HUDEP-2 (cell line): ENCODE data around the gene LDLRAD4.
"Not testable (repeated sequence)": the region's sequence is repeated elsewhere in the genome, so short reads cannot be mapped to it uniquely, and the experiment has no call there.

Experiments used
- DNase-seq, 76 experiments: peaks; one replicate each; lab custom pipeline; 2025; ENCODE audit not compliant: unreplicated experiment in 76 of 76; lab: John Stamatoyannopoulos, UW

Gene LDLRAD4

DNA sequence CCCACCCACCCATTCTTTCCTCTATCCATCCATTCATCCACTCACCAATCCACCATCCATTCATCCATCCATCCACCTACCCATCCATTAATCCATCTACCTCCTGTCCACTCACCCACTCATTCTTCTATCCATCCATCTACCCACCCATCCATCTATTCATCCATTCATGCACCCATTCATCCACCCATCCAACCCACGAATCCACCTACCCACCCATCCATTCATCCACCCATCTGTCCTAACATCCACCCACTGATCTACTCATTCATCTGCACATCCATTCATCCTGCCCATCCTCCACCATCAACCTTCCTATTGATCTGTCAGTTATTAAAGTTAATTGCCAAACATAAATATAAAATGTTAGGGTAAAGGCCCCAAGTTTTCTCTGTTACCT, 25.6 kb downstream of the LDLRAD4 start:
- no peak for DNase-seq

DNA sequence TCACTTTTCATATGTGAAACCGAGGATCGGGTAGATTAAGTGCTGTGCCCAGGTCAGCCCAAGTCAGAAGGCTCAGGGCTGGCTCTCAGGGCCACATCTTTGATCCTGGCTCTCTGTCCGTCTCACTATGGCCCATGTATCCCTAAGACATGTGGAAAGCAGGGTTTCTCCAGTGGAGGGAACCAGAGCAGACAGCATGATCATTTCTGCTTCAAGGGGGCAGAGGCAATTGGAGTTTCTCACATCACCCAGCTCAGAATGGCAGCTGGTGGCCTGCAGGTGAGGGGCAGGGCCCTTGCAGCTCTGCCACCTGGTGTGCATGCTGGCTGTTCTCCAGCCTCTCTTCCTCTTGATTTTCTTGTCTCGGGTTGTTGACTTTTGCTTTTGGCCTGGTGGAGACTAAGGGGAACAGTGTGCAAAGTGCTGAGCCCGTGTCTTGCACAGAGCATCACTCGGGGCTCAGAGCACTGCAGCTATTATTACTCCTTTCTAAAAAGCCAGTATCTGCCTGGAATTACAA, 27.0 kb downstream of the LDLRAD4 start:
- no peak for DNase-seq

DNA sequence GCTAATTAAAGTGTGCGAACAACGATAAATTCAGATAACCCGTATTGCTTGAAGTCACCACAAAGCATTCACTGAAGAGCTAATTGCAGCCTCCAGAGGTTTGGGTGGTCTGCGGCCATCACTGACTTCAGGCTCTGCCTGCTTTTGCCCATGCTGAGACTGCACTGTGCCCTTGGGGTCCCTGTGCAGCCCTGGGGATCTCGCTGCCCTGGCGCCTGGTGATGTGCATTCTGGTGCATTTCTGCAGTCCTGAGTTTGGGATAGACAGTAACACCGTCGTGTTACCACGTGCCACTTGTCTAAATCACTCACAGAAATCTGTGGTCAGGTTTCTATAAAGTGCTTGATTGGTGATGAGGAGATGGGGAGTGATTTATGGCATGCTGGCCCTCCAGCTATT, 27.6 kb downstream of the LDLRAD4 start:
- no peak for DNase-seq

DNA sequence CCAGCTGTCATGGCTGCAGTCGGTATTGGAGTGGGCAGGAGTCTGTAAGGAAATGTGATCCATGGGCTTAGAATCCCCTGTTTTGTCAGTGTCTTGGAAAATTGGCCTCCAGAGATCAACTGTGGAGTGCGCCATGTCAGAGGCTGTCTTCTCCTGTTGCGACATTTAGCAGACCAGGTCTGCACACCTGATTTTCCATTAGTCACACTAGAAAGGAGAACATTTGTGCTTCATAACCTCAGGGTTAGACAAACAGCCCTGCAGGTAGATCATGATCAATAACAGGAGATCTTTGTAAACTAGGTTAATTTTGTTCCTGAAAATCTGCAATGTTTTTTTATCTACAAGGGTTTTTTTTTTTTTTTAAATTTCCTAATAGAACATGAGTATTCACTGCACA, 28.0 kb downstream of the LDLRAD4 start:
- no peak for DNase-seq

DNA sequence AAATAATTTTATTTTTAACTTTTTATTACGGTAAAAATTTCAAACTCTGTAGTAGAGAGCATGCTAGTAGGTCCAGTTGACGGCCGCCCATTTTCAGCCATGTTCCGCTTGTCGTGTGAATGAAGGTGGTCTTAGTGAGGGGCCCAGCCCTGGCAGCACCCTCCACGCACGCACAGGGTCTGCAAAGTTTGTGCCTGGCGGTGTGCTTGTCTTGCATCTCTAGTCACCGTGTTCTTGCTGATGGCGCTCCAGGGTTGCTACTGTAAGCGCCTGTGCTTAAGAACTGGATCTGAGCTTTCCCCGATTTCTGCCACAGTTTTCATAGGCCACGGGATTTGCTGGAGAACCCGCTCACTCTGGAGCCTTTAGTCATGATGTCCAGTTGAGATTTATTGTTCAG, 28.9 kb downstream of the LDLRAD4 start:
- no peak for DNase-seq

DNA sequence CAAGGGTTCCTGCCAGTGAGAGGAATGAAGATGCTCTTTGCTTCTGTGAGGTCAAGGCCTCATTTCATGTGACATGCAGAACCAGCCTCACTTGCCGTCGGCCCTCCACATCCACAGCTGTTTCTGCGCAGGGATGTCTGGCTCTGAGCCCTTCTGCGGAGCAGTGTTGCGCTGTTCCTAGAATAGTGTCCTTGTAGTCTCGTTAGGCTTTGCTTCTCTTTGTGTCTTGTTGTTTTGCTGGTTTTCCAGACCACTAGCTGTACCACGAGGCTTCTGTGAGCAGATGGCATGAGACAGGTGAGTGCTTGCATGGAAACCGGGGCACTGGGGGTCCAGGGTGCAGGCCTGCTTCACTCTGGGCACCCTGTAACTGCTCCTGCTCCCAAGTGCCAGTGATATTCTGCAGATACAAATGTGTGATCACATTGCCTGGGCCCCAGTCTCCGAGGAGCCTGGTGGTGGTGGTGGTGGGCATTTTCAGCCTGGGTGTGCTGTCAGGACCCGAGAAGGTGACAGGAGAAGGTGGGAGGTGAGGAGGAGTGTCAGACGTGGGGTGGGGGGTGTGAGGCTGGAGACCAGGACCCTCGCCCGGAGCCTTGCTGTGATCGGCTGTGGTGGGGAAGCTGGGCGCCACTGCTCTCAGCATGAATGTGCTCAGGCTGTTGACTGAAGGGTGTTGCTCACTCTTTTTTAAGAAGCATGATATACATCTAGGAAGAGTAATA, 34.3 kb downstream of the LDLRAD4 start:
- DNase-seq: no peak

DNA sequence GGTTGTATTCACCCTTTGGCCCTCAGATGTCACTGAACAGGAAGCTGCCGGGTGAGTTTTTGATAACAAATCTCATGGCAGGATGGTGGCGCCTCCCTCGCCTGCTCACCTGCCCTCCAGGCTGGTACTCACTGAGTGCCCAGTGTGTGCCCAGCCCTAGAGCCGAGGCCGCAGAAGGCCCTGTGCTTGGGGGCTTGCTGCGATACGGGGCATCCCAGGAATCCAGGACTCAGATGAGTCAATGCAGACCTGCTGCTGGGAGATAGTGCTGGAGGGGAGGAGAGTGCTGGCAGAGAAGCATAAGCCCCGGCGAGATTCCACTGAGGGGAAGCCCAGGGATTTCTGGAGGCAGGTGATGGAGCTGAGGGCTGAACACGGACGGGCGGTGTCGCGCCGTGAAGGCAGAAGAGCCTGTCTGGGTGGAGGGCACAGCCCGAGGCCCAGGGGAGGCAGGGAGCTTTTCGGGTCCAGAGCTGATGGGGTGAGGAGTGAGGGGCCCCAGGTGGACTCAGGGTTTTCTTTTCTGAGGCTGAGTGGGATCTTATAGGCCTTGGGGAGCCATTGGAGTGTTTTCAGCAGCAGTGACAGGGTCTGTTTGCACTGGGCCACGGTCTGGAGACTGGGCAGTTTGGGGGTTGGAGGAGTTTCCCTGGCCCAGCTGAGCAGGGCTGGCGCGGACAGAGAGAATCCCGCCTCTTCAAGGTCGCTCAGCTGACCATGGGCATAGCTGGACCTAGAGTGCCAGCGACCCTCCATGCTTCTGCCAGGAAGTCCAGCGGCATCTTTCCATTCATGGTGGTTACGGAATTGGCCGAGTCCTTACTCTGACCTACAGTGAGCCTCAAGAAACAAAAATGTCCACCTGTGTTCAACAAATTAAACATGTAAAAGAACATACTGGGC, 35.5 kb downstream of the LDLRAD4 start:
- DNase-seq: no peak

DNA sequence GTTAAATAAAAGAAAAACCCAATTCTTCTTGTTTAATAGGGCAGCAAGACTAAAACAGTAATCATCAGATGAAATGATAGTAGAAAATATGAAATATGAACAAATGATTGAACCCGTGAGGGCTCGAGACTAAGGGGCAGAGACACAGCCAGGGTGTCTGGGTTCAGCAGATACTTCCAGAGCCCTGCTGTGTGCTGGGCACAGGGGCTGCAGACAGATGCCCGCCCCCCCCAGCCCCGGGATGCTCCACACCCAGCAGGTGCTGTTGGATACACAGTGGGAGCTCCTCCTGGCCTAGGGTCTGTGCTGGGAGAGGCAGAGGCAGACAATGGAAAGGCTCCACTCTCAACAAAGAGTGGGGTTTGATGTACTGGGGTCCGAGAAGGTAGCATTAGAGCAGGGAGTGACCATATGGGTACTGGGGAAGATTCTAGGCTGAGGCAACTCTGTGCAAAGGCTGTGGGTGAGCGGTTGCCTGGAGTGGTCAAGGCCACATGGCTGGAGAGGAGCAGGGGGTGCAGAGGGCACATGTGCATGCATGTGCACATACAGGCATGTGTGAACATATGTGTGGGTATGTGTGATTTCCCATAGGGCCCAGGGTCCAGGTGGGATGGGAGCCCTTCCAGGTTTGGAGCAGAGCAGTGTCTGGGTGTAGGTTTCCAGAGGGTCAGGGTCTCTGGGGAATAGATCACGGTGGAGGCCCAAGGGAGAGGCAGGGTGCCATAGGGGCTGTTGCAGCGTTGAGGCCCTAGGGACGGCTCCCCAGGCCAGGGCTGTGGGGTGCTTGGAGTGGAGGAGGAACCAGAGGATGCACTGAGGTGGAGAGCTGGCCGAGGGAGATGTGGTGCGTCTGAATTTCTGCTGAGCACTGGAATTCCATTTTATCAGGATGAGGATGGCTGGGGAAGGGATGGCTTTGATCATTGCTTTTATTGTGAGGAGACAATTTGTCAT, 36.7 kb downstream of the LDLRAD4 start:
- DNase-seq: no peak

DNA sequence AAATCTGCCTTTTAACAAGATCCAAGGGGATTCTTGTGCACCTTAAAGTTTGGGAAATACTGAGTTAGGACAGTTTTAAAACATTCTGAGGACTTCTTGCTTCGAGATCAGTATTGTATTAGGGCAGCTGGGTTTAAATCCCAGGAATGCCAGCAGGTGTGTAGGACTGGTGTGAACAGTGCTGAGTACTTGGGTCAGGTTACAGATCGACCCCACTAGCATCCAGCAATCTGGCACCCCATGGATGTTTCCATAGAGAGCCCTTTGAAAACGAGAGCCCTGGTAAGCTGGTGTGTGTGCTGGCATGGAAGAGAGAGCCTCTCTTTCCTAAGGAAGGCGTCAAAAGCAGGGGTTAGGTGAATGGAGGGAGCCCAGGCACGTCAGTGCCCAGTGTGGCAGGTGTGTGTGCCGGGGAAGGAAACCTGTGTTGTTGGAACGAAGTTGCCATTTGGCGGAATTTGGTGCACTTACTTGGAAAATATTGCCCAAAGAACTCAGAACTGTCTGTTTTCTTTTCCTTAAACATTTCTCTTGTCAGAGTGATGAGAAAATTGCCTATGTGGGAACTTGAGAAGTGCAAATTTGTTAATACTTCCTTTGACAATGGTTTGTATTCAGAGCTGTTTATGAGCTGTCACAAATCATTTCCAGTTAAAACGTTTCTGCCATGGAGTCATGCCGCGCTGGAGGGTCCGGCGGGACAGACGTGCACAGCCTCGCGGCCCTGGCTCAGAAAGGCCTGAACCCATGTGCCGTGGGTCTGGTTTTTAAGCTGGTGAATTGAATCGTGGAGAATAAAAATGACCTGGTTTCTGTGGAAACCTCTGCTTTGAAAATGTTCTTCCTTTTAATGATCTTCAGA, 38.1 kb downstream of the LDLRAD4 start:
- DNase-seq: no peak

DNA sequence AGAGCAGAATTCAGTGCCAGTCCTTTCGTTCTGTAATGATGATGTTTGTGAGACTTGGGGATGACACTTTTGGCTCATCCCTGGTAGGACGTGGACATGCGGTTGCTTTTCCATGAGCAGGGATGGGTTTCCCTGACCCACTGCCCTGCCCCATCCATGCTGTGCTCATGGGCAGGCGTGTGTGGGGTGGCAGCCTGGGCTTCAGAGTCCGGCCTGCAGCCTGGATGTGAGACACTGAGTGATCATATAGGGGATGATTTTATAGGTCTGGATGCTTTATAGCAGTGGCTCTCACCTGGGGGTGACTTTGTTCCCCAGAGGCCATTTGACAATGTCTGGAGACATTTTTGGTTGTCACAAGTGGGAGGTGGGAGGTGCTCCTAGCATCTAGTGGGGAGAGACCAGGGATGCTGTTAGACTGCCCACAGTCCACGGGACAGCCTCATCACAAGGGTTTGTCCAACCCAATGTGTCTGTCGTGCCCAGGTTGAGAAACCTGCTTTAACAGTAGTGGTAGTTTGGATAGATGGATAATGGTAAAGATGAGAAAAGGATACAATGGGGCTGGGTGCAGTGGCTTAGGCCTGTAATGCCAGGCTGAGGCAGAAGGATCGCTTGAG, 38.9 kb downstream of the LDLRAD4 start:
- DNase-seq: no peak

DNA sequence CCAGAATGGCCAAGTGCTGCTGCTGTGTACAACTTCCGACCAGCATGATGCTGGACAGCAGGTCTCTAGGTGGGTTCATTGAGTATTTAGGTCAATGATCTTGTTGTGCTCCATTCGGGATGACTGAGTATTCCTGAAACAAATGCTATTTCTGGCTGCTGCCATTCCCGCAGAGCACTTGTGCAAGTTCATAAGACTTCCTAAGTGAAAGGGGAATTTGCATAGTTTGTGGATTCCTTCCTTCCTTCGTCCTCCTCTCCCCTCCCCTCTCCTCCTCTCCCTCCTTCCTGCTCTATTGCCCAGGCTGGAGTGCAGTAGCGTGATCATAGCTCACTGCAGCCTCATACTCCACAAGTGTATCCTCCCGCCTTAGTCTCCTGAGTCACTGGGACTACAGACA, 40.4 kb downstream of the LDLRAD4 start:
- DNase-seq: no peak

DNA sequence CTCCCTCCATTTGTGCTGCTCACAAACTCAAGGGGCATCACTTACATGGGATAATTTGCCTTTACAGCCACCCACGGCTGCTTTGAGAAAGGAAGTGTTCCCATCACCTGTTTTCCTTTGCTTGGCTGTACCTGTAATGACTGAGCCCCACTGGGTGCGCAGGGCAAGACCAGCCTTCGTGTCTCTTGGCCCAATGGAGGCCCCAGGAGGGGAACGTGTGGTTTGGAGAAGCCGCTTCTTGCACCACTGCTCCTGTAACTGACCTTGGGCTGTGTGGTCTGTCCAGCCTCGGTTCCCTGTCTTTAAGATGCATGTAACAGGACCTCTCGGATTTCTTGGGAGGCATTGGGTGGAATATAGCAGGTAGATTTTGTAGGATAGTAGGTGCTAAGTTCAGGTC, 41.1 kb downstream of the LDLRAD4 start:
- DNase-seq: no peak

DNA sequence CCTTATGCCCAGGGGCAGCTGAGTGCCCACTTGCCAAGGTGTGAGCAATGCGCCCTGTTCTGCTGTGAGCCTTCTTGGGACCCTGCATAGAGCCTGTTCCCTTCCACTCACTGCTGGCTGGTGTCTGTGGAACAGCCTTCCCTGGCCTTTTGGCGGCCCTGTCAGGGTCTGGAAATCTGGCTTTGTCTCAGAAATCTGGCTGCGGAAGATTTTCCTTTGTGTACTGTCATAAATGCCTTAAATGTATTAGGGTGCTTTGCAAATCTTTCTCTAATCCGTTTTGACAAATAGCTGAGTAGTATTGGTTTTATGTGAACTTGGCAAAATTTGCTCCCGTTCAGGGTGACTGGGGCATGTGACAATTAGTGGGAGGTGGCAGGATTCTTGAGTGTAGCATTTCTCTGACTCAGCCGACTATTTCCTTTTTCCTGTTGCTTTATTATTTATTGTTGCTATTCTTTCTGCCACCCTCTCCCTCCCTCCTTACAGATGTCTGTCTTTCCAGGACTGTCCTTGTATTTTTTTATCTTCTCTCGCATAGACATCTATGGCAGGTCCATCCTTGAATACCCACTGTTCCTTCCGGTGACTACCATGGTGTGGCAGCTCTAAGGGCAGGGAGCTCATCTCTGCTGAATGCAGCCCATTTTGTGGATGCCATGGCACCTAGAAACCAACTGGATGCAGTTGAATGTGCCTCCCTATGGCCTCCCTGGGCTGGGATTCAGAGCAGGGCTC, 41.8 kb downstream of the LDLRAD4 start:
- DNase-seq: no peak

DNA sequence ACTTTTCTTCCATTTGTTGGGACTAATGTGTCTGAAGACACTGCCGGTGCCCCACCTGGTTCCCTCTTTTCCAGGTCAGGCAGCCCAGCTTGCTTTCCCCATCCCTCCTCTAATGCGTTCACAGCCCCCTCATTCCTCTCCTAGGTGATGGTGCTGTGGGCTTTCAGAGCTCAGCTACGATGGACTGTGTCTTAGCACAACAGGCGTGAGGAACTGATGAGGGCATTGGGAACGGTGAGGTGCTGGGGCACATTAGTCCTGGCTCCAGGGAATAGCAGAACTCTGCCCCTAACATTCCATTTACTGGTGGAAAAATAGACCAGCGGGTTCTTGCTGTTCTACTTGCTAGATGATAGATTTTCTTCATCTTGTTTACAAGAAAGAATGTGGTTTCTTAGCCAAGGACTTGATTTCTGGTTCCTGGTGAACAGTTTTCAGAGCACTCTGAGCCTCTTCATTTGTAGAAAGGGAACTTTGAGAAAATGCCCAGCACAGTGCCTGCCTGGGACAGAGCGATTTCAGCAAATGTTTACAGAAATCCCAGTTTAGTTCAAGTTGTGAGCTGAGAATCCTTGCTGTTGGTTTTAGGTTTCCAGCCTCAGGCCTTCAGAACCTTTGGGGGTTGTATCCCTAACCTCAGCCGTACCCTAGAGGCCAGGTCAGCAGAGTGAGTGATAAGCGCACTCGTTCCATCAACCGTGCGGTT, 42.5 kb downstream of the LDLRAD4 start:
- no peak for DNase-seq

DNA sequence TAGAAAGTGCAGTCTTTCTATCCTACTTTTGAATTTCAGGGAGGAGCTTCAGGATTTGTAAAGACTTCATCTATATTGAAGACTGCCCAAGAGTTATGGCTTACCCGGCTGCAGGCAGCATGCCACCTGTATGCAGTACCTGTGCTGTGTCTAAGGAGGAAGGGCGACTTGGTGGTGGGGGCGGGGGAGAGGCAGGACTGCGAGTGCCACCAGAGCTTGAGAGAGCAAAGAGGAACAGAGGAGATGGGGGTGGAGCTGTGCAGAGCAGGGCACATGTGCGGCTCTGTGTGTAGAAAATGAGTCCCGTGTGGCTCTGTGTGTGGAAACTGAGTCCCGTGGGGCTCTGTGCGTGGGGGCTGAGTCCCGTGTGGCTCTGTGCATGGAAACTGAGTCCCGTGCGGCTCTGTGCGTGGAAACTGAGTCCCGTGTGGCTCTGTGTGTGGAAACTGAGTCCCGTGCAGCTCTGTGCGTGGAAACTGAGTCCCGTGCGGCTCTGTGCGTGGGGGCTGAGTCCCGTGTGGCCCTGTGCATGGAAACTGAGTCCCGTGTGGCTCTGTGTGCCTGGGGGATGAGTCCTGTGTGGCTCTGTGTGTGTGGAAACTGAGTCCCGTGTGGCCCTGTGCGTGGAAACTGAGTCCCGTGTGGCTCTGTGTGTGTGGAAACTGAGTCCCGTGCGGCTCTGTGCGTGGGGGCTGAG, 43.2 kb downstream of the LDLRAD4 start:
- DNase-seq: no peak

DNA sequence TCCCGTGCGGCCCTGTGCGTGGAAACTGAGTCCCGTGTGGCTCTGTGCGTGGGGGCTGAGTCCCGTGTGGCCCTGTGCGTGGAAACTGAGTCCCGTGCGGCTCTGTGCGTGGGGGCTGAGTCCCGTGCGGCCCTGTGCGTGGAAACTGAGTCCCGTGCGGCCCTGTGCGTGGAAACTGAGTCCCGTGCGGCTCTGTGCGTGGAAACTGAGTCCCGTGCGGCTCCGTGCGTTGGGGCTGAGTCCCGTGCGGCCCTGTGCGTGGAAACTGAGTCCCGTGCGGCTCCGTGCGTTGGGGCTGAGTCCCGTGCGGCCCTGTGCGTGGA, 43.8 kb downstream of the LDLRAD4 start:
- DNase-seq: not testable (repeated sequence)

DNA sequence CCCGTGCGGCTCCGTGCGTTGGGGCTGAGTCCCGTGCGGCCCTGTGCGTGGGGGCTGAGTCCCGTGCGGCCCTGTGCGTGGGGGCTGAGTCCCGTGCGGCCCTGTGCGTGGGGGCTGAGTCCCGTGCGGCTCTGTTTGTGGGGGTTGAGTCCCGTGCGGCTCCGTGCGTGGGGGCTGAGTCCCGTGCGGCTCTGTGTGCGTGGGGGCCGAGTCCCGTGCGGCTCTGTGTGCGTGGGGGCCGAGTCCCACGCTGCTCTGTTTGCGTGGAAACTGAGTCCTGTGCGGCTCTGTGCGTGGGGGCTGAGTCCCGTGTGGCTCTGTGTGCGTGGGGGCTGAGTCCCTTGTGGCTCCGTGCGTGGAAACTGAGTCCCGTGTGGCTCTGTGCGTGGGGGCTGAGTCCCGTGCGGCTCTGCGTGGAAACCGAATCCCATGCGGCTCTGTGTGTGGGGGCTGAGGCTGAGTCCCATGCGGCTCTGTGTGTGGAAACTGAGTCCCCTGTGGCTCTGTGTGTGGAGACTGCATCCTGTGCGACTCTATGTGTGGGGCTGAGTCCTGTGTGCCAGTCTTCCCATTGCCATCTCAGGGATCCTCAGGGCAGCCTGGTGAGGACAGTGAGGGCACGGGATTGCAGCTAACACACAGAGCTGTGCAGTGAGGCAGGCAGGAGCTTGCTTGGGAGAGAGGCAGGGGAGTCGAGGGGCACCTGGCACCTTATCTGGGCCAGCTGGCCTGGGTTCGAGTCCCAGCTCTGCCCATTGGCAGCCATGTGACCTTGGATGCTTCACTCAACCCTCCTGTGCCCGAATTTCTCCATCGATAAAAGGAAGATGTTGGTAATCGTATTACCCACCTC, 44.5 kb downstream of the LDLRAD4 start:
- no peak for DNase-seq
